Neutrophil (primary cell): Measurements from ENCODE around the gene DSCAML1.

ENCODE experiments used
- H3K27ac ChIP-seq: fragments of 200-600 bp; sonication (generic); 2 replicates; pipeline ENCODE4 v1.5.1; 2016; ENCODE audit warnings: mild to moderate bottlenecking, moderate library complexity
- H3K27me3 ChIP-seq: fragments of 200-600 bp; sonication (generic); 2 replicates; pipeline ENCODE4 v1.6.0; 2016; ENCODE audit warnings: mild to moderate bottlenecking
- H3K36me3 ChIP-seq: fragments of 200-600 bp; sonication (generic); 2 replicates; pipeline ENCODE4 v1.5.1; 2017
- H3K4me1 ChIP-seq, 2 experiments: fragments of 200-600 bp in 1 of 2; sonication (generic) in 1 of 2; 1 replicate in 1 of 2; 2 replicates in 1 of 2; pipeline versions ENCODE4 v1.5.1 to v1.6.1; 2013 to 2016; ENCODE audit warnings: low read depth in 1 of 2, low read length in 1 of 2, mild to moderate bottlenecking in 1 of 2, moderate library complexity in 1 of 2; ENCODE audit not compliant: control insufficient read depth in 1 of 2, insufficient read depth in 1 of 2
- H3K4me3 ChIP-seq, 2 experiments: fragments of 200-600 bp in 1 of 2; sonication (generic) in 1 of 2; 1 replicate in 1 of 2; 2 replicates in 1 of 2; pipeline ENCODE4 v1.5.1; 2013 to 2016; ENCODE audit warnings: low read depth in 1 of 2, low read length in 1 of 2, mild to moderate bottlenecking in 1 of 2, moderate library complexity in 1 of 2
- H3K9me3 ChIP-seq: fragments of 200-600 bp; sonication (generic); 2 replicates; pipeline ENCODE4 v1.5.1; 2016
- TF ChIP-seq, protein P1 (sequence below): fragments of 200-600 bp; sonication (generic); IDR thresholded peaks from 2 replicates; pipeline ENCODE4 v1.5.1; 2016; ENCODE audit warnings: antibody characterized with exemption

DSCAML1 gene

DNA sequence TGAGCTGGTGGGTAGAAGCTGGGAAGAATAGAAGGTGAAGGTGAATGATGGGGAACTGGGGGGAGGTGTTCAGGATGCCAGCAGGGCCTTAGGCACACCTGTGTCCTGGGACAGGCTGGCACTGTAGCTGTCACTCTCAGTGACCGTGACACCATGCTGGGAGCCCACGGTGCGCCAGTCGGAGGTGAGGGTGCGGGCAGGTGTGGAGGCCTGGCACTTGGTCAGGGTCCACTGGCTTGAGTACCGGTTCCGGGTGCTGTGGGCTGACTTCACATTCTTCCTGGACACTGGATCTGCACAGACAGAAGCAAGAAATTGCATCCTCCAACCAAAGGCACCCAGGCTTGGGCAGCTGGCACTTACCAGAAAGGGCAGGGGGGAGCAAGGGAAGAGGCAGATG lies 365.6 kb downstream of the DSCAML1 start:
- Histone ChIP-seq H3K27ac (no peak overlapping the region), H3K27me3 (peaks cover 23% of the 10 kb centered on the region), H3K36me3 (no peaks in the 10 kb centered on the region), H3K9me3 (no peaks in the 10 kb centered on the region), H3K4me1 (peaks cover 0 to 1% of the 10 kb centered on the region in 2 experiments), H3K4me3 (no peak overlapping the region)
- TF ChIP-seq, protein P1, sequence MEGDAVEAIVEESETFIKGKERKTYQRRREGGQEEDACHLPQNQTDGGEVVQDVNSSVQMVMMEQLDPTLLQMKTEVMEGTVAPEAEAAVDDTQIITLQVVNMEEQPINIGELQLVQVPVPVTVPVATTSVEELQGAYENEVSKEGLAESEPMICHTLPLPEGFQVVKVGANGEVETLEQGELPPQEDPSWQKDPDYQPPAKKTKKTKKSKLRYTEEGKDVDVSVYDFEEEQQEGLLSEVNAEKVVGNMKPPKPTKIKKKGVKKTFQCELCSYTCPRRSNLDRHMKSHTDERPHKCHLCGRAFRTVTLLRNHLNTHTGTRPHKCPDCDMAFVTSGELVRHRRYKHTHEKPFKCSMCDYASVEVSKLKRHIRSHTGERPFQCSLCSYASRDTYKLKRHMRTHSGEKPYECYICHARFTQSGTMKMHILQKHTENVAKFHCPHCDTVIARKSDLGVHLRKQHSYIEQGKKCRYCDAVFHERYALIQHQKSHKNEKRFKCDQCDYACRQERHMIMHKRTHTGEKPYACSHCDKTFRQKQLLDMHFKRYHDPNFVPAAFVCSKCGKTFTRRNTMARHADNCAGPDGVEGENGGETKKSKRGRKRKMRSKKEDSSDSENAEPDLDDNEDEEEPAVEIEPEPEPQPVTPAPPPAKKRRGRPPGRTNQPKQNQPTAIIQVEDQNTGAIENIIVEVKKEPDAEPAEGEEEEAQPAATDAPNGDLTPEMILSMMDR = no peak

DNA sequence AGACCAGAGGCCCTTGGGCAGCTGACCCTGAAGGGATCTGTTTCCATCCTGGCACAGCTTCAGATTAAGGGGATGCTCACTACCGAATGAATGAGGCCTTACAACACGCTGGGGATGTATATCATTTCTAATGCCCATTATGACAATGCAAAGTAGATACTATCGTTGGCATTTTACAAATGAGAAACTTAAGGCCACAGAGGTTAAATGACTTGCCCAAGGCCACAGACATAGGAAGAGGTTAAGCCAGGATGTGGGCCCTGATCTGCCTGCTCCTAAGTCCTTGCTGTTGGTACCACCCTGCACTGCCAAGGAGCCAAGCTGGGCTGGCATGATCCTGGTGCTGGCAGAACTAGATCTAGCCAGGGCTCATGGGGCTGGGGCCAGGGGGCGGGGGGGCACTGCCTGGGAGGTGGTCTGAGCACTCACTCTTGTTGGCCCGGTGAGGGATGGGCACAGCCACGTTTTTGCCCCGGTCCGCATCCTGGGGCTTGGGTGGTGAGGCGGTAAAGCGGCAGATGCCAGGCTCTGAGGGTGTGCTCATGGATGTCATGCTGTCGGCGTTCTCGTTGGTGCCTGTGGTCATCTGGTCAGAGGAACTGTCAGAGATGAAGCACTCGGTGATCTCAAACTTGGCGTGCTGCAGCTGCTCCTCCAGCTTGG lies 366.6 kb downstream of the DSCAML1 start:
- Histone ChIP-seq H3K4me3 (no peak overlapping the region), H3K4me1 (peaks cover 0 to 4% of the 10 kb centered on the region in 2 experiments), H3K36me3 (no peaks in the 10 kb centered on the region), H3K9me3 (no peaks in the 10 kb centered on the region), H3K27ac (no peak overlapping the region), H3K27me3 (peaks cover 15% of the 10 kb centered on the region)
- TF ChIP-seq, protein P1 = no peak

DNA sequence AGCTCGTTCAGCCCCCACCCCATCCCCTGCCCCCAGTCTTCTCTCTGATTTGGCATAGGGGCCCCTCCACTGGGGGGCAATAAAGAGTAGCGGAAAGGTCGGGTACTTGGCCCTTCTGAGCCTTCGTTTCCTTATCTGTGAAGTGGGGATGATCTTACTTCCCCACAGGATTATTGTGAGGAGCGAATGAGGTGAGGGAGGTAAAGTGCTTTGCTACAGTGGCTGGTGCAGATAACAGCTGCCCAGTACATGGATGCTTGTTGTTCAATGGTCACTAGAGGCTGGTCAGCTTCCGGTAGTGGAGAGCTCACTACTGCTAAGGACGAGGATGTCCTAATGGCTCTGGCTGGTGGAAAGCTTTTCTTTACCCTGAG lies 368.2 kb downstream of the DSCAML1 start:
- no peaks in the 10 kb centered on the region for H3K36me3 ChIP-seq
- H3K27me3 ChIP-seq = peaks cover 6% of the 10 kb centered on the region
- H3K4me1 ChIP-seq = peaks cover 0 to 4% of the 10 kb centered on the region in 2 experiments
- TF ChIP-seq, protein P1 = no peak
- H3K4me3 ChIP-seq = no peak overlapping the region
- H3K27ac ChIP-seq = no peak overlapping the region
- H3K9me3 ChIP-seq = no peaks in the 10 kb centered on the region

DNA sequence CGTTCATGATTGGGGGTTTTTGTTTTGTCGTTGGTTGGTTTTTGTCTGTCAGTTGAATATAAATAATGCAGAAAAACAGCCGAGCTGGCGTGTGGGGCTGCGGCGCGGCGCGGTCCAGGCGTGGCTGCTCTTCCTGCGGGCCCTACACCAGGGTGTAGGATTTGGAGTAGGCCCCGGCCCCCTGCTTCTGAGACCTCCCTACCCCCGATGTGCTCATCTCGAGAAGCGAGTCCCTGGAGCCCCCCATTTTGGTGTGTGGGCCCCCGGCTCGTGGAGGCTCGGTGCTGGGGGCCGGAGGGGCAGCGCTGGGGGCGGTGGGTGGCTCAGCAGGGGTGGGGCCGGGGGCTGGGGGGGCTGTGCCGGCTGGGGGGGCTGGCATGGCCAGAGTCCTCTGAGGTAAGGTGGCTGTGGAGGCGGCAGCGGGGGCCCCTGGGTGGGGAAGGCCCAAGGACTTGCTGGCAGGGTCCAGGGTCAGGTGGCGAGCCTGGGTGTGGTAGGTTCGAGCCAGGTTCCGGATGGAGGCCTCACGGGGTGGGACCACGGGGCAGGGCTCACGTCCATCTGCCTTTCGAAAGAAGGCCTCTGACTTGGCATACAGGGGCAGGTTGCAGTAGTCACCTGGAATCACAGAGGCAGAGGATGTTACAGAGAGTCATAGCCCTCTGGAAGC lies 368.7 kb downstream of the DSCAML1 start:
- no peaks in the 10 kb centered on the region for H3K36me3 ChIP-seq
- H3K27ac ChIP-seq = no peak overlapping the region
- peaks cover 6% of the 10 kb centered on the region for H3K27me3 ChIP-seq

DNA sequence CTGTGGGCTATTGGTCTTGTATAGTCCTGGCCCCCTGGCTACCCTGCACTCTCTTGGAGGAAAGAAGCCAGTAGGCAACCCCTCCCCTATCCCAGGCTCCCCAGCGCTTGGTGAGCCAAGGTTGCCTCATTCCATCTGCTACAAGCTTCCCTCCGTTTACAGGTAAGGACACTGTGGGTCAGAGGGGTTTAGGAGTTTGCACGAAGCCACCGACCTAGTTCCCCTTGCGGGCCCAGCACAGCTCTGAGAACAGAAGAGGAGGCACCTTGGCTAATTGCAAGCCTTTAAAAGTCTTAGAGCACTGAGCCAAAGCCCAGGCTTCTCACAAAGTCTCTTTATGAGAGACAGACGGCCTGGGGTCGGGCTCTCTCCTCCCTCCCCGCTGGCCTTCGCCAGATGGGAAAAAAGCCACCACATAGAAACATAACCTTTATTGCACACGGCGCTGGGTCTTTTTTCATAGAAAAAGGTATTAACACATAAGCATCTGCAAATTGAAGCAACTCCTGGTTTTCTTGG lies 369.6 kb downstream of the DSCAML1 start:
- TF ChIP-seq, protein P1 = no peak
- Histone ChIP-seq H3K4me3 (no peak overlapping the region), H3K9me3 (no peaks in the 10 kb centered on the region), H3K27me3 (no peaks in the 10 kb centered on the region), H3K36me3 (no peaks in the 10 kb centered on the region), H3K27ac (no peak overlapping the region), H3K4me1 (peaks cover 0 to 4% of the 10 kb centered on the region in 2 experiments)

More for the DNA sequence above, 368.7 kb downstream of the DSCAML1 start:
- Histone ChIP-seq H3K4me3 (no peak overlapping the region), H3K4me1 (peaks cover 0 to 4% of the 10 kb centered on the region in 2 experiments), H3K9me3 (no peaks in the 10 kb centered on the region)
- TF ChIP-seq, protein P1 = no peak
